Mesodermal cell (in vitro differentiated cells): ENCODE results near the gene OR9K2. TPM values are rescaled to one million over a fixed set of nuclear protein-coding genes. Genes with fewer than 3 reads are reported as not detected.
"Not testable (repeated sequence)": the region's sequence is repeated elsewhere in the genome, so short reads cannot be mapped to it uniquely, and the experiment has no call there.

Source experiments
- H3K27ac ChIP-seq: 2 replicates; pipeline ENCODE4 v1.7.0; 2013; ENCODE audit warnings: mild to moderate bottlenecking, low read depth, low read length, moderate library complexity; ENCODE audit not compliant: severe bottlenecking
- H3K36me3 ChIP-seq: 2 replicates; pipeline ENCODE4 v1.7.1; 2013; ENCODE audit warnings: mild to moderate bottlenecking, low read length, moderate library complexity; ENCODE audit not compliant: control insufficient read depth, insufficient read depth
- H3K4me1 ChIP-seq: one replicate; pipeline ENCODE4 v1.7.1; 2013; ENCODE audit warnings: mild to moderate bottlenecking, low read length; ENCODE audit not compliant: insufficient read depth, control insufficient read depth, poor library complexity, severe bottlenecking
- H3K4me3 ChIP-seq: 2 replicates; pipeline ENCODE4 v1.7.0; 2013; ENCODE audit warnings: low read length, control low read depth, mild to moderate bottlenecking; ENCODE audit not compliant: insufficient read depth, poor library complexity, severe bottlenecking; ENCODE audit errors: extremely low read depth
- H3K9me3 ChIP-seq: 2 replicates; pipeline ENCODE4 v1.7.1; 2013; ENCODE audit warnings: mild to moderate bottlenecking, low read length, moderate library complexity; ENCODE audit not compliant: control insufficient read depth
- WGBS, 2 experiments: methylation state at CpG; one replicate each; pipeline ENCODE4 v1.1.5; 2013; ENCODE audit warnings: missing lambda C conversion rate in 2 of 2; ENCODE audit not compliant: insufficient coverage in 2 of 2; 5-methylcytosine and 5-hydroxymethylcytosine counted together
- polyA plus RNA-seq, 2 experiments: library from polyadenylated mRNA; stranded (reverse); fragments of 50-300 nt; gene quantifications; one replicate each; pipeline ENCODE4 v1.2.3, GENCODE V29; 2013

OR9K2 gene, protein sequence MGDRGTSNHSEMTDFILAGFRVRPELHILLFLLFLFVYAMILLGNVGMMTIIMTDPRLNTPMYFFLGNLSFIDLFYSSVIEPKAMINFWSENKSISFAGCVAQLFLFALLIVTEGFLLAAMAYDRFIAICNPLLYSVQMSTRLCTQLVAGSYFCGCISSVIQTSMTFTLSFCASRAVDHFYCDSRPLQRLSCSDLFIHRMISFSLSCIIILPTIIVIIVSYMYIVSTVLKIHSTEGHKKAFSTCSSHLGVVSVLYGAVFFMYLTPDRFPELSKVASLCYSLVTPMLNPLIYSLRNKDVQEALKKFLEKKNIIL
- polyA plus RNA-seq (2013, experiment 1 of 2) = not detected
- polyA plus RNA-seq (2013, experiment 2 of 2) = not detected

- Histone ChIP-seq H3K36me3 (no peaks in the 10 kb centered on the region), H3K27ac (no peak within 1 kb of the TSS), H3K4me3 (no peak within 1 kb of the TSS), H3K4me1 (no peaks in the 10 kb centered on the region), H3K9me3 (no peaks in the 10 kb centered on the region)
- 100% methylated on average over 1 of the region's 2 CpGs; no CpG with 5 or more reads in 1 of the 2 experiments for WGBS, 2 experiments
Measured at GRCh38 chr12:55126106-55126505, at the start of gene OR9K2. Gene OR9K2 (plus strand): TSS chr12:55126406. CDS start chr12:55129835, 3,429 bp downstream.

GRCh38 chr12:55092579-55092978 is 33.6 kb upstream of the OR9K2 start:
- H3K4me3 ChIP-seq = no peak overlapping the region
- H3K4me1 ChIP-seq = no peaks in the 10 kb centered on the region
- H3K27ac ChIP-seq = no peak overlapping the region
- no peaks in the 10 kb centered on the region for H3K9me3 ChIP-seq
- H3K36me3 ChIP-seq = no peaks in the 10 kb centered on the region
- no CpG with 5 or more reads among the region's 3 CpGs for WGBS, 2 experiments

GRCh38 chr12:55112378-55112875 is 13.8 kb upstream of the OR9K2 start:
- no peak overlapping the region for H3K27ac ChIP-seq
- H3K9me3 ChIP-seq = no peaks in the 10 kb centered on the region
- 88 to 90% methylated on average over 1 of the region's 4 CpGs for WGBS, 2 experiments
- no peaks in the 10 kb centered on the region for H3K36me3 ChIP-seq
- H3K4me1 ChIP-seq = no peaks in the 10 kb centered on the region
- no peak overlapping the region for H3K4me3 ChIP-seq

GRCh38 chr12:55116152-55116551 is 10.1 kb upstream of the OR9K2 start:
- no peaks in the 10 kb centered on the region for H3K36me3 ChIP-seq
- 100% methylated on average over 1 of the region's 1 CpG for WGBS, 2 experiments
- no peak overlapping the region for H3K27ac ChIP-seq
- H3K9me3 ChIP-seq = no peaks in the 10 kb centered on the region
- no peaks in the 10 kb centered on the region for H3K4me1 ChIP-seq
- no peak overlapping the region for H3K4me3 ChIP-seq

- Histone ChIP-seq H3K27ac (no peak overlapping the region), H3K36me3 (no peaks in the 10 kb centered on the region), H3K9me3 (no peaks in the 10 kb centered on the region), H3K4me1 (no peaks in the 10 kb centered on the region), H3K4me3 (no peak overlapping the region)
- WGBS, 2 experiments = no CpG with 5 or more reads among the region's 1 CpG
Measured at GRCh38 chr12:55132816-55133215, 6.6 kb downstream of the OR9K2 start.

GRCh38 chr12:55142669-55143565 is 16.7 kb downstream of the OR9K2 start:
- Histone ChIP-seq H3K27ac (no peak overlapping the region), H3K36me3 (no peaks in the 10 kb centered on the region), H3K4me1 (no peaks in the 10 kb centered on the region), H3K9me3 (peaks cover 4% of the 10 kb centered on the region), H3K4me3 (no peak overlapping the region)
- 43% methylated on average over 1 of the region's 3 CpGs; no CpG with 5 or more reads in 1 of the 2 experiments for WGBS, 2 experiments

GRCh38 chr12:55143566-55143870 is 17.3 kb downstream of the OR9K2 start:
- peaks cover 4% of the 10 kb centered on the region for H3K9me3 ChIP-seq

DNA sequence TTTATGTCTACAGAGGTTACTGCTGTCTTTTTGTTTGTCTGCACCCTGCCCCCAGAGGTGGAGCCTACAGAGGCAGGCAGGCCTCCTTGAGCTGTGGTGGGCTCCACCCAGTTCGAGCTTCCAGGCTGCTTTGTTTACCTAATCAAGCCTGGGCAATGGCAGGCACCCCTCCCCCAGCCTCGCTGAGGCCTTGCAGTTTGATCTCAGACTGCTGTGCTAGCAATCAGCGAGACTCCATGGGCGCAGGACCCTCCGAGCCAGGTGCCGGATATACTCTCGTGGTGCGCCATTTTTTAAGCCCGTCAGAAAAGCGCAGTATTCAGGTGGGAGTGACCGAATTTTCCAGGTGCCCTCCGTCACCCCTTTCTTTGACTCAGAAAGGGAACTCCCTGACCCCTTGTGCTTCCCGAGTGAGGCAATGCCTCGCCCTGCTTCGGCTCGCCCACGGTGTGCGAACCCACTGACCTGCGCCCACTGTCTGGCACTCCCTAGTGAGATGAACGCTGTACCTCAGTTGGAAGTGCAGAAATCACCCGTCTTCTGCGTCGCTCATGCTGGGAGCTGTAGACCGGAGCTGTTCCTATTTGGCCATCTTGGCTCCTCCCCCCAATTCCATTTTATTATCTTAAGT is 40.9 kb downstream of the OR9K2 start:
- H3K9me3 ChIP-seq, H3K4me1 ChIP-seq, H3K27ac ChIP-seq, H3K4me3 ChIP-seq, H3K36me3 ChIP-seq: not testable (repeated sequence)
- WGBS, 2 experiments = 87 to 92% methylated on average over 18 to 20 of the region's 24 CpGs

More at GRCh38 chr12:55143566-55143870, 17.3 kb downstream of the OR9K2 start:
- H3K36me3 ChIP-seq = no peaks in the 10 kb centered on the region
- 20% methylated on average over 1 of the region's 1 CpG; no CpG with 5 or more reads in 1 of the 2 experiments for WGBS, 2 experiments
- no peak overlapping the region for H3K27ac ChIP-seq
- H3K4me1 ChIP-seq = no peaks in the 10 kb centered on the region
- H3K4me3 ChIP-seq = no peak overlapping the region

GRCh38 chr12:55171445-55171844 is 45.2 kb downstream of the OR9K2 start:
- WGBS, 2 experiments = no CpG with 5 or more reads among the region's 2 CpGs
- Histone ChIP-seq H3K4me1 (no peaks in the 10 kb centered on the region), H3K9me3 (no peaks in the 10 kb centered on the region), H3K36me3 (no peaks in the 10 kb centered on the region), H3K4me3 (no peak overlapping the region), H3K27ac (no peak overlapping the region)

- H3K4me3 ChIP-seq, H3K27ac ChIP-seq, H3K36me3 ChIP-seq, H3K4me1 ChIP-seq, H3K9me3 ChIP-seq: not testable (repeated sequence)
- WGBS, 2 experiments = 71 to 100% methylated on average over 1 of the region's 2 CpGs
Measured at GRCh38 chr12:55171846-55172245, 45.6 kb downstream of the OR9K2 start.
